ENCODE measurements around the gene ZNF584.

The ZNF584 gene

GRCh38 chr19:58456111-58456510 is 47.7 kb downstream of the ZNF584 start:
- H3F3A ChIP-seq (ENCODE audit: control insufficient read depth, insufficient read depth) = no peaks in the 10 kb centered on the region
- peaks cover under 1% of the 10 kb centered on the region for H3K27me3 ChIP-seq (ENCODE audit: control insufficient read depth, low read length)
- H3K79me2 ChIP-seq (ENCODE audit: control insufficient read depth, low read length) = peaks cover 6% of the 10 kb centered on the region
- H3K4me2 ChIP-seq (ENCODE audit: low read length) = no peak overlapping the region
- TF ChIP-seq CTCF (IDR thresholded peaks at IDR 0.05; ENCODE audit: low read depth, low read length, poor library complexity, severe bottlenecking) = no peak
- TF ChIP-seq EZH2phosphoT487 (IDR thresholded peaks at IDR 0.05; ENCODE audit: borderline replicate concordance, low read length) = no peak
- H3K9me3 ChIP-seq (ENCODE audit: control insufficient read depth, insufficient read depth, low read length) = no peaks in the 10 kb centered on the region
- no peaks in the 10 kb centered on the region for H3K9me2 ChIP-seq (replicated peaks; ENCODE audit: control insufficient read depth, low read length)
- H4K20me1 ChIP-seq (ENCODE audit: control insufficient read depth, insufficient read depth, low read depth, low read length) = no peaks in the 10 kb centered on the region
- H3K4me1 ChIP-seq (ENCODE audit: control insufficient read depth, low read length) = peaks cover 8% of the 10 kb centered on the region
- H3K4me3 ChIP-seq (ENCODE audit: low read length) = no peak overlapping the region
- peaks cover 23% of the 10 kb centered on the region for H3K36me3 ChIP-seq (ENCODE audit: control insufficient read depth, low read length)
- H3K27ac ChIP-seq (ENCODE audit: low read depth, low read length) = no peak overlapping the region

GRCh38 chr19:58460039-58460438 is 51.6 kb downstream of the ZNF584 start:
- no peaks in the 10 kb centered on the region for H3K9me3 ChIP-seq (ENCODE audit: control insufficient read depth, insufficient read depth, low read length)
- no peak overlapping the region for H3K27ac ChIP-seq (ENCODE audit: low read depth, low read length)
- peaks cover 11% of the 10 kb centered on the region for H3K36me3 ChIP-seq (ENCODE audit: control insufficient read depth, low read length)
- H3K9me2 ChIP-seq (replicated peaks; ENCODE audit: control insufficient read depth, low read length) = no peaks in the 10 kb centered on the region
- no peak overlapping the region for H3K4me3 ChIP-seq (ENCODE audit: low read length)
- H3K4me1 ChIP-seq (ENCODE audit: control insufficient read depth, low read length) = peaks cover 8% of the 10 kb centered on the region
- H3K4me2 ChIP-seq (ENCODE audit: low read length) = no peak overlapping the region
- peaks cover 3% of the 10 kb centered on the region; the same call in 1 of the 2 replicates for H3F3A ChIP-seq (ENCODE audit: control insufficient read depth, insufficient read depth)
- no peak for TF ChIP-seq CTCF (IDR thresholded peaks at IDR 0.05; ENCODE audit: low read depth, low read length, poor library complexity, severe bottlenecking)
- no peak for TF ChIP-seq EZH2phosphoT487 (IDR thresholded peaks at IDR 0.05; ENCODE audit: borderline replicate concordance, low read length)
- H3K27me3 ChIP-seq (ENCODE audit: control insufficient read depth, low read length) = no peaks in the 10 kb centered on the region
- H4K20me1 ChIP-seq (ENCODE audit: control insufficient read depth, insufficient read depth, low read depth, low read length) = no peaks in the 10 kb centered on the region
- no peaks in the 10 kb centered on the region for H3K79me2 ChIP-seq (ENCODE audit: control insufficient read depth, low read length)

GRCh38 chr19:58466089-58466759 is 57.8 kb downstream of the ZNF584 start:
- H3F3A ChIP-seq (ENCODE audit: control insufficient read depth, insufficient read depth) = peaks cover 11% of the 10 kb centered on the region
- no peak overlapping the region for H3K27ac ChIP-seq (ENCODE audit: low read depth, low read length)
- H3K9me3 ChIP-seq (ENCODE audit: control insufficient read depth, insufficient read depth, low read length) = no peaks in the 10 kb centered on the region

More at GRCh38 chr19:58466089-58466759, 57.8 kb downstream of the ZNF584 start:
- Histone ChIP-seq H3K4me2 (ENCODE audit: low read length) (peak overlapping the region; percentile 72), H3K27me3 (ENCODE audit: control insufficient read depth, low read length) (peaks cover 3% of the 10 kb centered on the region; the same call in 1 of the 2 replicates), H4K20me1 (ENCODE audit: control insufficient read depth, insufficient read depth, low read depth, low read length) (peaks cover 8% of the 10 kb centered on the region; the same call in 1 of the 2 replicates), H3K79me2 (ENCODE audit: control insufficient read depth, low read length) (peaks cover 27% of the 10 kb centered on the region), H3K9me2 (replicated peaks; ENCODE audit: control insufficient read depth, low read length) (no peaks in the 10 kb centered on the region), H3K4me1 (ENCODE audit: control insufficient read depth, low read length) (peaks cover 20% of the 10 kb centered on the region), H3K4me3 (ENCODE audit: low read length) (peak overlapping the region; percentile 91), H3K36me3 (ENCODE audit: control insufficient read depth, low read length) (peaks cover 16% of the 10 kb centered on the region)
- TF ChIP-seq CTCF (IDR thresholded peaks at IDR 0.05; ENCODE audit: low read depth, low read length, poor library complexity, severe bottlenecking) (no peak), EZH2phosphoT487 (IDR thresholded peaks at IDR 0.05; ENCODE audit: borderline replicate concordance, low read length) (no peak)
